ENCODE results near the gene C2CD5.

GRCh38 chr12:22457085-22457484 is 87.3 kb downstream of the C2CD5 start:
- TF ChIP-seq MAX (IDR thresholded peaks at IDR 0.05) (no peak), YY1 (IDR thresholded peaks at IDR 0.05; ENCODE audit: low read depth) (no peak), EP300 (IDR thresholded peaks at IDR 0.05; ENCODE audit: borderline replicate concordance) (no peak), TAF1 (IDR thresholded peaks at IDR 0.05; ENCODE audit: low read depth) (no peak), RAD21 (IDR thresholded peaks at IDR 0.05; ENCODE audit: low read depth) (no peak), FOXM1 (IDR thresholded peaks at IDR 0.05; ENCODE audit: borderline replicate concordance, low read depth) (no peak), NFIC (IDR thresholded peaks at IDR 0.05) (no peak), REST (IDR thresholded peaks at IDR 0.05; ENCODE audit: low read depth) (no peak), TCF12 (IDR thresholded peaks at IDR 0.05; ENCODE audit: low read depth) (no peak), TEAD4 (IDR thresholded peaks at IDR 0.05) (no peak), USF1 (IDR thresholded peaks at IDR 0.05) (no peak), ZBTB7A (IDR thresholded peaks at IDR 0.05; ENCODE audit: low read depth) (no peak), EGR1 (IDR thresholded peaks at IDR 0.05) (no peak)

All from Ishikawa (cell line).